GF-D8 (cell line): ENCODE data around the gene ZNF616.
"Not testable (repeated sequence)": the region's sequence is repeated elsewhere in the genome, so short reads cannot be mapped to it uniquely, and the experiment has no call there.

ENCODE experiments used
- DNase-seq: peaks from one replicate; lab custom pipeline; 2025; lab: John Stamatoyannopoulos, UW

ZNF616 gene

DNA sequence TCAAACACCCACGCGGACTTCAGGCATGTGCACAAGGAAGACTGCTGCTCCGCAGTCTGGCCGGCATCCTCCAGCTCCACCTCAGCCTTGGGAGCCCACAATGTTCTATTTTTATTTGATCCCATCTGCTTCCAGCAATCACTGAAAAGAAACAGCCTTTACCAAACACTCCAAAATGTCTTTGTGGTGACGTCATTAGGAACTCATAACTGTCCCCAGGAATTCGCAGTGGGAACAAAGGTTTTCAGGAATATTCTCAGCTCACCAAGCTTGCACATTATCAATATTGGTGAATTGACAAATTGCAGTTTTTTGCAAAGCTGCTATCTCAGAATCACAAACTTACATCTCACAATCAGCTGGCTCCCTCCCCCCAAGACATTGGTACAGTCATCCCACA lies 29.0 kb downstream of the ZNF616 start:
- no peak for DNase-seq

DNA sequence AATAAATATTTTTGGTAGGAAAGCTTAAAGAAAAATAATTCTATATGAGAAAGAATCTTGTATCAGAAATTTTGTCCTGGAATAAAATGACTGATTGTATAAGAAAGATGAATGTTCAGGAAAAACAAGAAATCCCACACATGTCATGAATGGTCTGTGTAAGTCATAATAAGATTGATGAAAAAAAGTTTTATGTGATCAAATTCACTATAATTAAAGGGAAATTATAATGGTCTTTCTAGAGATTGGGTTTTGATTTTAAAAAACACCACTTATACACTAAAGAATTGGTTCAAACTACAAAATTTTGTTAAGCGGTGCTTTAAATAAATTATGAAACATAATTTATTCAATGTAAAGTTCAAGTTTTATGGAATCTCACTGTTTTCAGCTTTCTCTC lies 37.0 kb downstream of the ZNF616 start:
- no peak for DNase-seq

DNA sequence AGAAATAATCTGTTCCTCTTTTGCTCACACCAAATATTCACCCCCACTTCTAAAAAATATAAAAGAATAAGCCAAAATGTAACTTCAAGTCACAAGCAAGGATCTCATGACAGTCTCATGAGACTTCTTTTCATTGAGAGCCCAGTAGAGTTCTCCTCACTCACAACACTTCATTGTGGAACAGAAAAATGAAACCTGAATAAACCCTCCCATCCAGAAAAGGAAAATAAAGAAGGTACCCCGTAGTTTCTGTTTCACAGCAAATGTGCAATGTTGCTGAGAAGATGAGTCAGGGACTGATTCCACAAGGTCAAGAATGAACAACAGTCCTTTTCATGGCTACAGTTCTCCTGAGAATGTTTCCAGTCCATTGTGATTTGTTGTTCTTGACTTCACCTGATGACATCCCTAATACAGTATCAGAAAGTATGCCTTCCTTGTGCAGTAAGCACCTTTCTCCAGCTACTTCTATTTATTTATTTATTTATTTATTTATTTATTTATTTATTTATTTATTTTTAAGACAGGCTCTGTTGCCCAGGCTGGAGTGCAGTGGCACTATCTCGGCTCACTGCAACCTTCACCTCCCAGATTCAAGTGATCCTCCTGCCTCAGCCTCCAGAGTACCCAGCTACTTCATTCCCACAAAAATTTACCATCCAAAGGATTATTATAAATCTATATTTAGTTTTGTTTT lies 37.7 kb downstream of the ZNF616 start:
- no peak for DNase-seq

DNA sequence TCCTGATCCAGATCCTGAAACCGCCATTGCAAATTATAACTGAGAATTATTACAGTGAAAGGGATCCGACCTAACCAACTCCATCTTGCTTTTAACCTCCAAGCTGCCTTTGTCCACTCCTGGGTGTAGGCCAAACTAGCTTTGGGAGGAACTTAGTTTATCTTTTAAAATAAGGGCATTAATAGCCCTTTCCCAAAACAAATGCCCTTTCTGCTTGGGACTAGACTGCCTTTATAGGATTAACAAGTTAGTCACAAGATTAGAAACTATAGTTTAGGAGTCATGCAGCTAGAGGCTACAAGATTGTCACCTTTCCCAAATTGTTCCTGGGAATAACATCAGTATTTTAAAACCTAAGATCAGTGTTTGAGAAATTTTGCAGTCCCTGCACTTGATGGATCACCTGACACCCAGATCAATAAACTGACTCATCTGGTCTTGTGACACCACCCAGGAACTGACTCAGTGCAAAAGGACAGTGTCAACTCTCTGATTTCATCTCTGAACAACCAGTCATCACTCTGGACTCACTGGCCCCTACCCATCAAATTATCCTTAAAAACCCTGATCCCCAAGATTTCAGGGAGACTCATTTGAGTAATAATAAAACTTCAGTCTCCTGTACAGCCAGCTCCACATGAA lies 40.1 kb downstream of the ZNF616 start:
- no peak for DNase-seq

DNA sequence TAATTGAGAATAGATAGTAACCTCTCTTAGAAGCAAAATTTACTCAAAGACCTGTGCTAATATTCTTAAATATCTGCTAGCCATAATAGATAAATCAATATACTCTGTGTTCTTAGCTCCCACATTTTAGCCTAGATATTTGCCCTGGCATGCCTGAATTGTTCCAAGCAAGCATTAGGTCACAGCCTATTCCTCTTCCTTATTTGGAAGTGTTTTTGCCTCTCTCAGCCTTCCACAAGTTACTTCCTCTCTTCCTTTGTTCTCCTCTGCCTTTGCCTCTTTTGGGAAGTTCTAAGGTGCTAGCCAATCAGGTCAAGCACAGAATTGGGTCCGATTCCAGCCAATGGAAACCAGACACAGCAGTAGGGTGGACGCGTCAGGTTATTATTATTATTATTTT lies 43.3 kb downstream of the ZNF616 start:
- not testable (repeated sequence) for DNase-seq

DNA sequence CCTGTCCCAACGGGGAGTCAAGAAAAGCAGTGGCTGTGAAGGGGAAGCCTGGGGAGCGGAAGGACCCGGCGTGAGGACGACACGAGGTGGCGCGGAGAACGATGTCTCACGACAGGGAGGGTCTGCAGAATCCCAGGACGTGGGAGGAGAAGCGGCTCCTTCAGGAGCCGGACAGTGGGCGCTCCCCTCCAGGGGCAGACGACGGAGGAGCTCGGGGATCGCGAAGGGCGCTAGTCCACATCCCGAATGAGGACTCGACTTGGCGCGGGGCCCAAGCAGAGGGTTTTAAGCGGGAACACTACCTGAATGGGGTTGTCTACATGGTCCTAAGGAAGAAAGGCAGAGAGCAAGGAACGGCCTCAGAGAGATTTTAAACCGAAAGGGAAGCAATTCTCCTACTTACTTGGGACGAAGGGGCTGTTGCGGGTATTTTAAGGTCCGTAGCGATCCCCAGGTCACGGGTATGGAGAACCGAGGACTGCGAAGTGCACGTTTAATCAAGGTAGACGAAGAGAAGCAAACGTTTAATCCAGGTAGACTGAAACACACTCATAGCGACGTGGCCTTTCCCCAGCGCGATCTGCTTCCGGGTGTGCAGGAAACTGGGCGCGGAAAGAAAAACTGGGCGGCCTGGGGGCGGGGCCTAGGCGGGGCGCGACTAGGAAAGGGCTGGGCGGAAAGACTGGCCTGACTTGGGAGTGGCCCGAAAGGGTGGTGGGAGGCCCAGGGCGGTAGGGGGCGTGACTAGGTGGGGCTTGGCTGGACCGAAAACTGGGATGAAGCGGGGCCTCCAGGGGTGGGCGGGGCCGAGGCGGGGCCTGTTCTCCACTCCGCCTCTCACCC lies 44.3 kb downstream of the ZNF616 start, which contains the start of gene ZNF841:
Gene ZNF841 (minus strand): TSS at position 594 of the 843 bp plus-strand sequence. CDS start 10,964 bp downstream, outside the sequence.
- DNase-seq: peak; percentile 84

DNA sequence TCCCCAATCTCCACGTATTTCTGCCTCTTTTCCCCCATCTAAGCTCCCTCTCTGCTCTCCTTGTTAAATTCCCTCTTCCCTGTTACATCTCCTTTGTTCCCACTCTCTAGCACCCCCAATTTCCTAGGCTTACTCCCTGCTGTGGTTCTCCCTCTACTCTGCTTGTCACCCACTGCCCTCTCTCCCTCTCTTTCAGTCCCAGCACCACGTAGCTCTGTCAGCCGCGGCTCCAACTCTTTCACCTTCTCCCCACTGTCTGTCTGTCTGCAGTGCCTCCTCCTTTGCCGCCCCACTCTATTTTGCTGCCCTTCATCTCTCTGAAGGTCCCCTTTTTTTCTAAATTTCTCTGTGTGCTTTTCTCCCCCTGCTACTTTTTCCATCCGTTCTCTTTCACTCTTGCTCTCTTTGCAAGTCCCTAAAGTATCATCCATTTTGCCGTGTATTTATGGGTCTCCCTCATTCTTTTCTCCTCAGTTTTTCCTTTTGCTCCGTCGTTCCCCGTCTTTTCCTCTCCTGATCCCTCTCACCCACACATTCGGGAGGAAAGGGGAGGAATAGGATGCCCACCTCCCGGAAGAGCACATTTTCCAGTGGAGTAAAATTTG lies 45.1 kb downstream of the ZNF616 start:
- no peak for DNase-seq

DNA sequence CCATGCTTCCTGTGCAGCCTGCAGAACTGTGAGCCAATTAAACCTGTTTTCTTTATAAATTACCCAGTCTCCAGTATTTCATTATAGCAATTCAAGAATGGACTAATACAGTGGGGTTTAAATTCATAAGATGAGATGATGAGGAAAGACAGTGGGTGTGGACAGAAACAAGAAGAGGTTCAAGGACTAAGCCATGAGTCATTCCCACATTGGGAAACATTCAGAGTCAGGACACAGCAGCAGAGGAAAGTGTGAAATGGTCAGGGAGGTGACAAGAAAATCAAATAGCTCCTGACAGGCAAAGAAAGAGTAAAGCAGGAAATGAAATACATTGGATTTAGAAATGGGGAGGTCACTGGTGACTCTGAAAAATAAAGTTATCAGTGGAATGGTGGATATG lies 53.3 kb downstream of the ZNF616 start:
- no peak for DNase-seq

DNA sequence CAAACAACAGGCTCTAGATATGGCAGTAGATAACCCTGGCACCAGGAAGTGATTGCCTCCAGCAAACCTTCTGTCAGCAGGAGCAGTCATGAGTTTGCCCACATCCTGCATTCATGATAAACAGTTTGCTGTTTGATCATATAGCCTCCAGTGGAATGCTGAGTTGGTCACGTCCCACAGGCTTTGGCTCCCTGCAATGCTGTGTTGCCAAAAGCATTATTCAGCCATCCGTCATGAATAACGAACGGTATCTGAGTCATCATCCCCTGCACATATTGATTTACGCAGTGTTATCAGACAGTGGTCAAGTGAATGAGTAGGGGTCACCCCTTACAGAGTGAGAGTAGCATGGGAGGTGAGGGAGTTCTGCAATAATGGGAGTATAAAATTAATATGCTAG lies 69.2 kb downstream of the ZNF616 start:
- no peak for DNase-seq

DNA sequence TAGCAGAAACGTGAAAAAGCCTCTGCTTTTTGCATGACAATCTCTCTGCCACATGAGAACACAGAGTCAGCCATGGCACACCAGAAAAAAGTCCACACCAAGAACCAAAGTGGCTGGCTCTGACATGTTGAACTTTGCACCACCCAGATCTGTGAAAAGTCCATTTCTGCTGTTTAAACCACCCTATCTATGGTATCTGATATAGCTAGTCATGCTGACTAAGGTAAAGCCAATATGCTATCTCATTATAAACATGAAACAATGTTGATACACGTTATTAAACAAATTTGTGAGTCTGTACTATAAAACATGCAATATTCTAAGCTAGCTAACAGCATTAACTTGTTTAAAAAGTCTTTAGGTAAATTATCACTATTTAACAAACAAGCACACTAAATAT lies 70.1 kb downstream of the ZNF616 start:
- no peak for DNase-seq

DNA sequence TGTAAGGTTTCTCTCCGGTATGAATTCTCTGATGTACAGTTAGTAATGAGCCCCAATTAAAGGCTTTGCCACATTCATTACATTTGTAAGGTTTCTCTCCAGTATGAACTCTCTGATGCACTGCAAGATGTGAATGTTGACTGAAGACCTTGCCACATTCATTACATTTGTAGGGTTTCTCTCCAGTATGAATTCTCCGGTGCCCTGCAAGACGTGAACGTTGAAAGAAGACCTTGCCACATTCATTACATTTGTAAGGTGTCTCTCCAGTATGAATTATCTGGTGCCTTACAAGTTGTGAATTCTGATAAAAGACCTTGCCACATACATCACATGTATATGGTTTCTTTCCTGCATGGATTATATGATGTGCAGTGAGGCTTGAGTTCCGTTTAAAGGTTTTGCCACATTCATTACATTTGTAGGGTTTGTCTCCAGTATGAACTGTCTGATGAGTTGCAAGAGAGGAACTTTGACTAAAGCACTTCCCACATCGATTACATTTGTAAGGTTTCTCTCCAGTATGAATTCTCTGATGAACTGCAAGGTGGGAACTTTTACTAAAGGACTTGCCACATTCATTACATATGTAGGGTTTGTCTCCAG lies 73.4 kb downstream of the ZNF616 start:
- no peak for DNase-seq

DNA sequence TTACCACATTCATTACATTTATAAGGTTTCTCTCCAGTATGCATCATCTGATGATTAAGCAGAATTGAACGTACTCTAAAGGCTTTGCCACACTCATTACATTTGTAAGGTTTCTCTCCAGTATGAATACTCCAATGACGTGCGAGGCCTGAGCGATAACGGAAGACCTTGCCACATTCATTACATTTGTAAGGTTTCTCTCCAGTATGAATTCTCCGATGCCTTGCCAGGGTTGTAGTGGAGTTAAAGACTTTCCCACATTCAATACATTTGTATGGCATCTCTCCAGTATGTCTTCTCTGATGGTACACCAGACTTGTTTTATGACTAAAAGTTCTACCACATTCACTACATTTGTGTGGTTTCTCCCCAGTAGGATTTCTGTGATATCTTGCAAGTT lies 74.3 kb downstream of the ZNF616 start:
- no peak for DNase-seq
